DMS 273 (cell line): Measurements from ENCODE around the gene PCSK7.

Experiments
- DNase-seq: peaks from one replicate; lab custom pipeline; 2025; ENCODE audit not compliant: unreplicated experiment; lab: John Stamatoyannopoulos, UW

Gene PCSK7

DNA sequence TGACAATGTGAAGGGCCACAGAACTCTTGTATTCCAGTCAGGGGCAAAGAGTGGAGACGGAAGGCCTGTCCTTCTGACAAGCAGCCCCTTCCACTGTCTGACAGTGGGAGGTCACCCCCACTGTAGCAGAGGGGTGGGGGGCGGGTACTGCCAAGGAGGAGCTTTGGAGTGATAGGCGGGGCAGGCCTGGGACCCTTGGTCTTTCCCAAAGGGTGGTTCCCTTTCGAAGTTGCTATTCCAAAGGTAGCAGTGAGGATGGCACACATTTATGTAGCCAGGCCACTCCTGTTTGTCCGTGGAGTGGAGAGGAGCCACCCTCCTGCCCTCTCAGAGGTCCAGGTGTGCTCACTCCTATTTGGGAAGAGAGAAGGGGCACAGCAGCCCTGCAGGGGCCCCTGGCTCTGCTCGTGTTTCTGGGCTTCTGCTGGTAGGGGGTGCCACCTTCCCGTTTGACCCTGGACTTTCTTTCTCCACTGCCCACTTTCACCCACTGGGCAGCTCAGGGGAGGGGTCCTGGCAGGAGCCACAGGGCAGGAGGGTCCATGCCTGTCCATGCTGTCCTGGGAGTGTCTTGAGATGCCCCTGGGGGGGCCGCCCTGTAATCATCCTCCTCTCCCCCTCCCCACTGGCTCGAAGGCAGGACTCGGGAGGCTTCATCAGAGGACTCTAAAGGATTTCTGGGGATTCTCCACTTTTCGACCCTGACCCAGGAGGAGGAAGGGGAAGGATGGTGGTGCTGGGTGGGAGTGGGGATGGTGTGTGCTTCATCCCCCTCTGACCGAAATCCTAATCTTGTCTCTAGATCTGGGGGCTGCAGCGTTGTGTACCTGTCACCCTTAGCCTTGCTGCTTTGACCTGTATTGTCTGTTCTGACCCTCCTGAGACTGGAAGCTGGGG lies 31.7 kb downstream of the PCSK7 start:
- no peak for DNase-seq

DNA sequence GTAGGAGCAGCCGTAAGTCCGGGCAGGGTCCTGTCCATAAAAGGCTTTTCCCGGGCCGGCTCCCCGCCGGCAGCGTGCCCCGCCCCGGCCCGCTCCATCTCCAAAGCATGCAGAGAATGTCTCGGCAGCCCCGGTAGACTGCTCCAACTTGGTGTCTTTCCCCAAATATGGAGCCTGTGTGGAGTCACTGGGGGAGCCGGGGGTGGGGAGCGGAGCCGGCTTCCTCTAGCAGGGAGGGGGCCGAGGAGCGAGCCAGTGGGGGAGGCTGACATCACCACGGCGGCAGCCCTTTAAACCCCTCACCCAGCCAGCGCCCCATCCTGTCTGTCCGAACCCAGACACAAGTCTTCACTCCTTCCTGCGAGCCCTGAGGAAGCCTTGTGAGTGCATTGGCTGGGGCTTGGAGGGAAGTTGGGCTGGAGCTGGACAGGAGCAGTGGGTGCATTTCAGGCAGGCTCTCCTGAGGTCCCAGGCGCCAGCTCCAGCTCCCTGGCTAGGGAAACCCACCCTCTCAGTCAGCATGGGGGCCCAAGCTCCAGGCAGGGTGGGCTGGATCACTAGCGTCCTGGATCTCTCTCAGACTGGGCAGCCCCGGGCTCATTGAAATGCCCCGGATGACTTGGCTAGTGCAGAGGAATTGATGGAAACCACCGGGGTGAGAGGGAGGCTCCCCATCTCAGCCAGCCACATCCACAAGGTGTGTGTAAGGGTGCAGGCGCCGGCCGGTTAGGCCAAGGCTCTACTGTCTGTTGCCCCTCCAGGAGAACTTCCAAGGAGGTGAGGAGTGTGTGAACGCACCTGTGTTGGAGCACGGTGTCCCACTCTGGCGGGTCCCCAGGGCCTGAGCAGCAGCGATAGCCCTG lies 32.6 kb downstream of the PCSK7 start, which contains the start of gene TAGLN:
TAGLN (plus strand) TSS at position 318 of the 863 bp plus-strand sequence. CDS start 3,644 bp downstream, outside the sequence.
- DNase-seq: peak; percentile 29

- DNase-seq: no peak
Measured at GRCh38 chr11:117198613-117199012, 33.3 kb downstream of the PCSK7 start.

- peak; percentile 21 for DNase-seq
Measured at GRCh38 chr11:117197516-117198456, 34.1 kb downstream of the PCSK7 start.

DNA sequence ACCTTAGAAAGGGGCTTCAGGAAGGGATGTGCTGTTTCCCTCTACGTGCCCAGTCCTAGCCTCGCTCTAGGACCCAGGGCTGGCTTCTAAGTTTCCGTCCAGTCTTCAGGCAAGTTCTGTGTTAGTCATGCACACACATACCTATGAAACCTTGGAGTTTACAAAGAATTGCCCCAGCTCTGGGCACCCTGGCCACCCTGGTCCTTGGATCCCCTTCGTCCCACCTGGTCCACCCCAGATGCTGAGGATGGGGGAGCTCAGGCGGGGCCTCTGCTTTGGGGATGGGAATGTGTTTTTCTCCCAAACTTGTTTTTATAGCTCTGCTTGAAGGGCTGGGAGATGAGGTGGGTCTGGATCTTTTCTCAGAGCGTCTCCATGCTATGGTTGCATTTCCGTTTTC lies 34.9 kb downstream of the PCSK7 start:
- DNase-seq: no peak

- no peak for DNase-seq
Measured at GRCh38 chr11:117195761-117196160, 36.1 kb downstream of the PCSK7 start.

GRCh38 chr11:117195258-117195657 lies 36.6 kb downstream of the PCSK7 start:
- no peak for DNase-seq

GRCh38 chr11:117194267-117194666 lies 37.6 kb downstream of the PCSK7 start:
- DNase-seq: no peak

- no peak for DNase-seq
Measured at GRCh38 chr11:117193130-117194020, 38.5 kb downstream of the PCSK7 start.

- no peak for DNase-seq
Measured at GRCh38 chr11:117192401-117192875, 39.4 kb downstream of the PCSK7 start.

DNA sequence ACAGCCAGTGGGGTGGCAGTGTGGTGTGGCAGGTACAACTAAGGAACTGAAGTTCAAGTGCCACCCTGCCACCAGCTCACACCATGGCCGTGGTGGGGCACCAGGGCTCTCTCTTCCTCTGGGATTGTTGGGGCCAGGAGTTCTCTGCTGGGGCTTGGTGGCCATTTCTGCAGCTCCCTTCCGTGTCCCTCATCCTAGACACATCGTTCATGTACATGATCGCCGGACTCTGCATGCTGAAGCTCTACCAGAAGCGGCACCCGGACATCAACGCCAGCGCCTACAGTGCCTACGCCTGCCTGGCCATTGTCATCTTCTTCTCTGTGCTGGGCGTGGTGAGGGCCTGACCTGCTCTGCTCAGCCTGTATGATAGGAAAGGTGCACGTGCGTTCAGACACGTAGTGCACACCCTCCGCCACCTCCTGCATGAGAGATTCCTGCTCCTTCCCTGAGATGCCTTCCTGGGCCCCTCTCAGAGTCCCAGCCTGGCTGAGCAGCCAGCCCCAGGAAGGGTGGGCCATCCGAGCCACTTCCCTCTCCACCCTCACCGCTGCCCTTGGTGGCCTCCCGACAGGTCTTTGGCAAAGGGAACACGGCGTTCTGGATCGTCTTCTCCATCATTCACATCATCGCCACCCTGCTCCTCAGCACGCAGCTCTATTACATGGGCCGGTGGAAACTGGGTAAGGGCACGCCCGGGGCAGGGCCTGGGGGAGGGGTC lies 40.0 kb downstream of the PCSK7 start:
- no peak for DNase-seq

GRCh38 chr11:117189941-117190544 lies 41.8 kb downstream of the PCSK7 start:
- no peak for DNase-seq

GRCh38 chr11:117189191-117189940 lies 42.5 kb downstream of the PCSK7 start:
- no peak for DNase-seq

GRCh38 chr11:117188620-117189081 lies 43.2 kb downstream of the PCSK7 start:
- no peak for DNase-seq

DNA sequence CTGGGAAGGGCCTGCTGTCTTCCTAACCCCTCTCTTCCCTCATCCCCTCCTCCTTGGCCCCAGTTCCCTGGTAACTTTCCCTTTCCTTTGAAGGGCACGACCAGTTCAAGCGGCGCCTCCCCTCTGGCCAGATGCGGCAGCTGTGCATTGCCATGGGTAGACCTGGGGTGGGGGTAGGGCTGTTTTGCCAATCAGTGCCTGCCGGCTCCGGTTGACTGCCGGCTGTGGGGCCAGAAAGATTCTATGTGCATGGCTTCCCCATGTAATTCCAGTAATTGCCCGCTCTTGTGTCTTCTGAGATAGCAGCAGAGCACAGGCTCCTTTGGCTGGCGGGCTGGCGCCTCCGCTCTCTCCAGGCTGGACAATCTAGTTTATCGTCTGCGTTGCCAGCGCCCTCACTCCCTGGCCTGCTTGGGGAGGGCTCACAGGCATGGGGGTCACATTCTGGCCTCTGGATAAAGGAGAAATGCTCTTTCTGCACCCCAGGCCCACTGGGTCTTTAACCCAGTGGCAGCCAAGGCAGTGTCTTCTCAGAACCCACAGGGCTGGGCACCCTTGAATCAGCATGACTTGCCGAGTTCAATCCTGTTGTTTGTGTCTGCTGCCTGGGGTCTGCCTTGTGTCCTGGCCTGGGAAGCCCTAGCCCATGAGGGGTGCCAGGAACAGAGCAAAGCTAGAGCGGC lies 43.9 kb downstream of the PCSK7 start:
- DNase-seq: no peak

- DNase-seq: no peak
Measured at GRCh38 chr11:117187428-117187798, 44.5 kb downstream of the PCSK7 start.

DNA sequence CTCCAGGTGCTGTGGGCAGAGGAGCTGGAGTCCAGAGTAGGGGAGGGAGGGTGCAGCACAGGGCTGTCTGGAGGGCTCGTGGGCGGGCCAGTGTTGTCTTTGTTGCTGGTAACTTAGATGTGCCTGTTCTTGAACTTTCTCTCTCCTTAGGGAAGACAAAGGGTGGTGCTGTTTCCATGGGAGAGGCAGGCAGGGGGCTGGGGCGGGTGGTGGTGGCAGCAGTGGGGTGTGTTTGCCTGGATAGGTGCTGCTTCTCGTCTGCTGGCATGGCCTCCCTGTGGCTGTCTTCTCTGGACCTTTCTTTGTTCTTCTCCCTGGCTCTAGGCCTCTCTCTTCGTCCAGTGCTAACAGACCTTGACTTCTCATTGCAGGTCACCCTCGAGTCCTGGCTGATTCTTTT lies 44.9 kb downstream of the PCSK7 start:
- DNase-seq: no peak
